Measurements from ENCODE around the gene CRMP1. TPM values are rescaled to one million over a fixed set of nuclear protein-coding genes. Genes with fewer than 3 reads are reported as not detected.

CRMP1 gene
- total RNA-seq, 1 donor from 2014 or later, result 2.9 TPM

- no peak for DNase-seq (ENCODE audit: extremely low read depth, low read depth, low spot score)
Observed at GRCh38 chr4:5801696-5802095, 91.2 kb downstream of the CRMP1 start.

DNA sequence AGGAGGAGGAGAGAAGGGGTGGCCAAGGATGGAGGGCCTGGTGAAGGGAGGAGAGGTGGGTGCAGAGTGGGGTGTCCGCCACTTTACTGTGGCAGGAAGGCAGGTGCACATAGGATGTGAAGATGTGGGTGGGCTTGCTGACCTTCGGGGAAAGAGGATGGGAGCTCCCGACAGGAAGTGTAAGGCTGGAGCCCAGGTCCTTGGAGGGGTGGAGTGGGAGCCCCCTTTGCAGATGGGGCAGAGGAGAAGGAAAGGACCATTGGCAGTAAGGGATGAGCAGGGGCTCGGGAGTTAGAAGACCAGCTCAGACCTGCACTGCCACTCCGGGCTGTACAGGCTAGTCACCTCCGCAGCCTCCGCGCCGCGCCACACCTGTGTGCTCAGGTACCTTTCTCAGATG, 92.4 kb downstream of the CRMP1 start:
- DNase-seq (ENCODE audit: extremely low read depth, low read depth, low spot score), result no peak

DNA sequence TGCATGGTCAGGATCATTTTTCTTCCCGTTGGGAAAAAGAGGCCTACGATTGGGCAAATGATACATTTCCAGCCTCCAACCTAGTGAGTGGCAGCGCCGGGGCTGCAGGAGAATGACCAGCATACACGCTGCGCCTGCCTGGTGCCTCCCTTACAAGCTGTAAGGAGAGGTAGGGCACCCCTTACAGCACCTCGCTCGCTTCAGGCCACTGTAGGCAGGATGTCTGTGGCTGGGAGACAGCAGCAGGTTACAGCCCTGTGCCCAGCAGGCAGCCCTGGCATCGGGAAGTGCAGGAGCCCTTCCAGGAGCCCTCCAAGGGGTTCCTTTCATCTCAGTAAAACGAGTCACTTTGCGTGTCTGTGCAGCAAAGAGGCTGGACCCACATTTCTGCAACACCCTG, 93.5 kb downstream of the CRMP1 start:
- DNase-seq (ENCODE audit: extremely low read depth, low read depth, low spot score), result no peak

GRCh38 chr4:5798946-5799345, 93.9 kb downstream of the CRMP1 start:
- DNase-seq (ENCODE audit: extremely low read depth, low read depth, low spot score), result no peak

DNA sequence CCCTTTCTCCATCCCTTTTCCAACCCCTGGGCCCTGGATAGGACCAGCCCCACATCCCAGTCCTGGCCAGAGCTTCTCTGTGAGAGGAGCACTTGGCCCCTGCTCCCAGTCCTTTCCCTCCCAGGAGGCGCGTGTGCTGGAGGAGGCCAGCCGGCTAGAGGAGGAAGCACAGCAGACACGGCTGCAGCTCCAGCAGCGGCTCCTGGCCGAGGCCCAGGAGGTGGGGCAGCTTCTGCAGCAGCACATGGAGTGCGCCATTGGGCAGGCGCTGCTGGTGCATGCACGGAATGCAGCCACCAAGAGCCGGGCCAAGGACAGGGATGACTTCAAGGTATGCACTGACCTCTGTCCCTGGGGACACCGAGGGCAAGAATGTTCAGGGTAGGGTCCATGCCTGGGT, 94.4 kb downstream of the CRMP1 start:
- DNase-seq (ENCODE audit: extremely low read depth, low read depth, low spot score), result no peak

DNA sequence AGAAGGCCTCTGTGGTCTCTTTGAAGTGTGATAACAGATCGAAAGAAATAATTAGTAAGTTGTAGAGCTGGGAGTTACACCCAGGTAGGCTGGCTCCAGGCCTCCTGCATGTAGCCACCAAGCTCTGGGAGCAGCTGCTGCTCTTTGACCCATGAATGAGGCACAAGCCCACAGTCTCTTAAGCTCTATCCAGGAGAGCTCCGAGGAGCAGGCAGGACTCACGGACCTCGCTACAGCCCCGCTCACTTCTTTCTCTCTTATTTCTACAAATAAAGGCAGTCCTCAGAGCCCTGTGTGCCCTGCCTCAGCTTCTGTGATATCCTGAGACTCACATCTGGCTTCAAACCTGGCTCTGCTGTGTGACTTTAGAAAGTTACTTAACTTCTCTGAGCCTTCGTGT, 95.0 kb downstream of the CRMP1 start:
- DNase-seq (ENCODE audit: extremely low read depth, low read depth, low spot score), result no peak

DNA sequence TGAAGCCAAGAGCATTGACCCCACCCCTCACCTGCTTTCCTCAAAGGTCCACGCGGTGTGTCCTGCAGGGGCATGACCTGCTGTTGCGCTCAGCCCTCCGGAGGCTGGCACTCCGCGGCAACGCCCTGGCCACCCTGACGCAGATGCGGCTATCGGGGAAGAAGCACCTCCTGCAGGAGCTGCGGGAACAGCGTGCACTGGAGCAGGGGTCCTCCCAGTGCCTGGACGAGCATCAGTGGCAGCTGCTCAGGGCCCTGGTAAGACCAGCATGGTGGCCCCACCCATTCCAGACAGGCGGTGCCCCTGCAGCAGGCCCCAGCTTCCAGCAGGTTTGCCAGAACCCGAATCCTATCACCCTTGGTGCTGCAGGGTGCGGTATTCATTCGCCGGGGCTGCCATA, 95.9 kb downstream of the CRMP1 start:
- no peak for DNase-seq (ENCODE audit: extremely low read depth, low read depth, low spot score)

- no peak for DNase-seq (ENCODE audit: extremely low read depth, low read depth, low spot score)
Observed at GRCh38 chr4:5795580-5795979, 97.3 kb downstream of the CRMP1 start.

GRCh38 chr4:5793514-5793913, 99.4 kb downstream of the CRMP1 start:
- no peak for DNase-seq (ENCODE audit: extremely low read depth, low read depth, low spot score)

DNA sequence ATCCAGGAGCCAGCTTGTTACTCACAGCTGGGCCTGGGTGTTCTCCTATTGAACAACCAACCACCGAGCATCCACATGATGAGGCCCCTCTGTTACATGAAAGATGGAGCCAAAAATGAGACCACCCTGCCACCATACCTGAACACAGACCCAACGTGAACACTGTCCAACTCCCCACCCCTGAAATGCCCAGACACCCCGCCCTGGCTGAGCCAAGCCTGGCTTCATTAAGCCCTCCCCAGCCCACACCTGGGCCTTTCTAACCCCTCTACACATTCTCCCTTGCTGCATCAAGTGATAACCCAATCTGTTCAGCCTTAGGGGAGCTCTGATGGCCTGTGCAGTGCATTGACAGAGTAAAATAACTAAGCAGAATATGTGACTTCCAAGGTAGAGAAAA, 101.2 kb downstream of the CRMP1 start:
- no peak for DNase-seq (ENCODE audit: extremely low read depth, low read depth, low spot score)

DNA sequence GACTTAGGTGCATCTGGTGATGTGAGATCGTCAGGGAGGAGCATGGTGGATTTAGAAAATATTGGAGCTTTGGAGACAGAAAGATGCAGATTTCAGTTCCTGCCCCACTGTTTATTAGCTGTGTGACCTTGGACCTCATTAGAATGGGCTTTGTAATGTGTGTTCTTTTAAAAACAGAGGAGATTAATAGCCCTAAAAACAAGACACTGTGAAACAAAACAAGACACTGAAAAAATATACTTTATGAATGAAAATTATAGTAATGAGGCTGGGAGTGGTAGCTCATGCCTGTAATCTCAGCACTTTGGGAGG, 102.4 kb downstream of the CRMP1 start:
- DNase-seq (ENCODE audit: extremely low read depth, low read depth, low spot score), result no peak

DNA sequence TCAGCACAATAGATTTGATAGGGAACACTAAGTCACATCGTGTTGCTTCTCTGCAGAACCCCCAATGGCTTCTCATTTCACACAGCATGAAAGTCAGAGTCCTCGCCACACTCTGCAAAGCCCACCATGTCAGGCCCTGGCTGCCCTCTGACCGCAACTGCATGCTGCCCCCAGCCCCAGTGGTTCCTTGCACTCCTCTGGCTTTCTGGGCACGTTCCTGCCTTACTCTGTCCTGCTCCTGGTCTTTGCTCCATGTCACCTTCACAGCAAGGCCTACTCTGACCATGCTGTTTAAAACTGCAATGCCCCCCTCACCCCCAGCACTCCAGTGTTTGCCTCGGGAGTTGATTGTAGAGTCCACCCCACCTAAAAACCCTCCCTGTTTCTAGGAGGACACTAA, 103.7 kb downstream of the CRMP1 start:
- no peak for DNase-seq (ENCODE audit: extremely low read depth, low read depth, low spot score)

- DNase-seq (ENCODE audit: extremely low read depth, low read depth, low spot score), result no peak
Observed at GRCh38 chr4:5788144-5788543, 104.7 kb downstream of the CRMP1 start.

DNA sequence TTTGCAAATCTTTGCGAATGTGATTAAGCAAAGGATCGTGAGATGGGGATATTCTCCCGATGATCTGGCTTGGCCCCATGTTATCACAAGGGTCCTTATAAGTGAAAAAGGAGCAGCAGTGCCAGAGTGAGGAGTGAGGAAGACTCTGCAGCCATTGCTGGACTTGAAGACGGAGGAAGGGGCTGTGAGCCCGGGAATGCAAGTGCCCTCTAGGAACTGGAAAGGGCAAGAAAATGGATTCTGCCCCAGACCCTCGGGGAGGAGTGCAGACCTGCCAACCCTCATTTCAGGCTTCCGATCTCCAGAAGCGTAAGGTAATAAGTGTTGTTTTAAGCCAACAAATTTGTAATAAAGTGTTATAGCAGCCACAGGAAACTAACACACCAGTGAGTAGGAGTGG, 105.6 kb downstream of the CRMP1 start:
- DNase-seq (ENCODE audit: extremely low read depth, low read depth, low spot score), result no peak

GRCh38 chr4:5785806-5786680, 106.8 kb downstream of the CRMP1 start:
- DNase-seq (ENCODE audit: extremely low read depth, low read depth, low spot score), result no peak

- DNase-seq (ENCODE audit: extremely low read depth, low read depth, low spot score), result no peak
Observed at GRCh38 chr4:5784960-5785611, 107.8 kb downstream of the CRMP1 start.

- no peak for DNase-seq (ENCODE audit: extremely low read depth, low read depth, low spot score)
Observed at GRCh38 chr4:5784021-5784420, 108.9 kb downstream of the CRMP1 start.

DNA sequence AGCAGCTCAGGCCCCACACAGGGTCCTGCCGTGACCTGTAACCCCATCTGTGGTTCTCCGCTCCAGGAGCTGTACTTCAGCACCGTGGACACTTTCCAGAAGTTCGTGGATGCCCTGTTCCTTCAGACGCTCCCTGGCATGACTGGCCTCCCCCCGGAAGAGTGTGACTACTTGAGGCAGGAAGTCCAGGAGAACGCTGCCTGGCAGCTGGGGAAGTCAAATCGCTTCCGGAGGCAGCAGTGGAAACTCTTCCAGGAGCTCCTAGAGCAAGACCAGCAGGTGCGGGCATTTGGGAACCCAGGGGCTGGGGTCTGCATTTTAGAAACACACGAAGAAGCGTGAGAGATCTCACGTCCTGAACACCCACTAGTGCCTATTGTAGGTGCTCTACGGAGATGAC, 109.4 kb downstream of the CRMP1 start:
- no peak for DNase-seq (ENCODE audit: extremely low read depth, low read depth, low spot score)

DNA sequence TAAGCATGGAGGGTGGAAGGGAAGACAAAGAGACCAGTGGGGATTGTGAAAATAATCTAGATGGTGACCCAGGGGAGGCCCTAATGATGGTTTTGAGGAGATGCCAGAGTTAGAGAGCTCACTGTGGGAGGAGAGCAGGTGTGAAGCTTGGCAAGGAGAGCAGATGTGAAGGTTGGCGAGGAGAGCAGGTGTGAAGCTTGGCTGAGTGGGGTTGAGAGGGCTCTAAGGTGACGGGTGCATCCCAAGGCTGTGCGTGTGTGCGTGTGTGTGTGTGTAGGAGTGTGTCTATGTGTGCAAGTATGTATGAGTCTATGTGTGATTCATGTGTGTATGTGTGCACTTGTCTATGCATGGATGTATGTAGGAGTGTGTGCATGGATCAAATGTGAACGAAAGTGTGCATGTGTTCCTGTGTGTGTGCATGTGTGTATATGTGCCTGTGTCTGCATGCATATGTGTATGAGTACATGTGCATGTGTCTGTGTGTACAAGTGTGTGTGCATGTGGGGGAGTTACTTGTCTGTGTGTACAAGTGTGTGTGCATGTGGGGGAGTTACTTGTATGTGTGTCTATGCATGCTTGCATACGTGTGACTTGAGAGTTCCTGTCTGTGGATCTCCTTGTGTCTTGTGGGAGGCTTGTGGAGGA, 109.9 kb downstream of the CRMP1 start:
- DNase-seq (ENCODE audit: extremely low read depth, low read depth, low spot score), result no peak

DNA sequence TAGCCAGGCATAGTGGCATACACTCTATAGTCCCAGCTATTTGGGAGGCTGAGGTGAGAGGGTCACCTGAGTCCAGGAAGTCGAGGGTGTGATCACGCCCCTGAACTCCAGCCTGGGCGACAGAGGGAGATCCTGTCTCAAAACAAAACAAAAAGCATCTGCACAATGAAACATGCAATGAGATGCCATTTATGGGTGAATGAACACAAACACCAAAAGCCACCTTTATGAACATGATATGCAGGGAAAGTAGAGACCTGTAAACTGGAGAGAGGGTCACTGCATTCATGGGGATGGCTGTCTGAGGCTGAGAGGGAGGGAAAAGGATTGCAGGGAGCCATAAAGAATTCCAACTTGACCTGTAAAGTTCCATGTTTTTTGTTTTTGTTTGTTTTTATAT, 111.2 kb downstream of the CRMP1 start:
- no peak for DNase-seq (ENCODE audit: extremely low read depth, low read depth, low spot score)

- DNase-seq (ENCODE audit: extremely low read depth, low read depth, low spot score), result no peak
Observed at GRCh38 chr4:5780831-5781480, 111.9 kb downstream of the CRMP1 start.

DNA sequence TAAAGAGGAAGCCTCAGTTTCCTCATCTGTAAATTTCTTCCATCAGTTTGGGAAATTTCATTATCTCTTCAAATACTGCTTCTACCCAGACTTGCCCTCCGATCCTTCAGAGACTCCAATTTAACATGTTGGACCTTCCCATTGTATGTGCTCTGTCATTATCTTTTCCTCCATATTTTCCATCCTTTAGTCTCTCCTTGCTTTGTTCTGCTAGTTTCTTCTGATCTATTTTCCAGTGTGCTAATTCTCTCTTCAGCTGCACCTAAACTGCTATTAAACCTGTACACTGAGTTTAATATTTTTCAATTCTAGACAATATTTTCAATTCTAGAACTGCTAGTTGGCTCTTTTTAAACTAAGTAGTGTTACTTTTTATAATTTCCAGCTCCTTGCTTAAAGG, 116.4 kb downstream of the CRMP1 start:
- DNase-seq (ENCODE audit: extremely low read depth, low read depth, low spot score), result no peak

Data from glomerular endothelial cell (primary cell).